Breast epithelium (tissue), 4 donors: ENCODE measurements around the gene VAC14. TPM values are rescaled to one million over a fixed set of nuclear protein-coding genes. Genes with fewer than 3 reads are reported as not detected.
A peak's percentile ranks its signal among the peaks of the same experiment; 100 is the strongest.

Experiments
- DNase-seq, 2 donors: peaks; one replicate each; pipeline ENCODE4 v3.0.0-alpha.2; 2019; ENCODE audit warnings: low spot score in 2 of 2
- H3K27ac ChIP-seq, 2 donors: fragments of 200-600 bp; sonication (generic) in 1 of 2; one replicate each; pipeline ENCODE4 v1.5.1; 2016 to 2019; ENCODE audit warnings: mild to moderate bottlenecking in 1 of 2
- H3K27me3 ChIP-seq, 2 donors: fragments of 200-600 bp; sonication (generic) in 1 of 2; one replicate each; pipeline versions ENCODE4 v1.5.1 to v1.6.0; 2017 to 2019; ENCODE audit warnings: control low read depth in 1 of 2, mild to moderate bottlenecking in 1 of 2
- H3K36me3 ChIP-seq: fragments of 200-600 bp; one replicate; pipeline ENCODE4 v1.5.1; 2019
- H3K4me1 ChIP-seq, 2 donors: fragments of 200-600 bp; sonication (generic); one replicate each; pipeline ENCODE4 v1.5.1; 2016 to 2019; ENCODE audit warnings: control low read depth in 1 of 2
- H3K4me3 ChIP-seq, 3 donors: fragments of 200-600 bp; sonication (generic); 1 replicate in 2 of 3; 2 replicates in 1 of 3; pipeline ENCODE4 v1.5.1; 2016 to 2019; ENCODE audit warnings: mild to moderate bottlenecking in 3 of 3, moderate library complexity in 2 of 3
- H3K9me3 ChIP-seq, 2 donors: fragments of 200-600 bp; sonication (generic) in 1 of 2; one replicate each; pipeline ENCODE4 v1.5.1; 2016 to 2019; ENCODE audit warnings: control low read depth in 1 of 2
- POLR2A ChIP-seq: fragments of 450-650 bp; IDR thresholded peaks from one replicate; pipeline ENCODE4 v1.6.1; 2016; ENCODE audit warnings: antibody characterized with exemption, mild to moderate bottlenecking, moderate library complexity
- POLR2AphosphoS5 ChIP-seq, 3 donors: sonication (generic); formaldehyde crosslinking; IDR thresholded peaks; one replicate each; pipeline ENCODE4 v1.6.1; 2017; ENCODE audit warnings: antibody characterized with exemption in 3 of 3
- intact Hi-C: fragments of 100-400 bp; cut with DNase I; formaldehyde crosslinking; loops from one replicate; pipeline ENCODE4 v1.15.1; 2023; ENCODE audit warnings: low total_unique reads
- total RNA-seq, 3 donors: library from RNA; depleted of rRNA; stranded (reverse); fragments of >200 nt; gene quantifications; one replicate each; pipeline ENCODE4 v1.1.0, GENCODE V29; 2016
- TF ChIP-seq, protein P1 (sequence below), 3 donors: fragments of 450-650 bp; IDR thresholded peaks; one replicate each; pipeline ENCODE4 v1.5.1; 2016 to 2017; ENCODE audit warnings: antibody characterized with exemption in 3 of 3, mild to moderate bottlenecking in 3 of 3, moderate library complexity in 3 of 3

VAC14 gene
- total RNA-seq, 3 donors from 2014 or later = 26.7 to 29.4 (median 28.5) TPM

DNA sequence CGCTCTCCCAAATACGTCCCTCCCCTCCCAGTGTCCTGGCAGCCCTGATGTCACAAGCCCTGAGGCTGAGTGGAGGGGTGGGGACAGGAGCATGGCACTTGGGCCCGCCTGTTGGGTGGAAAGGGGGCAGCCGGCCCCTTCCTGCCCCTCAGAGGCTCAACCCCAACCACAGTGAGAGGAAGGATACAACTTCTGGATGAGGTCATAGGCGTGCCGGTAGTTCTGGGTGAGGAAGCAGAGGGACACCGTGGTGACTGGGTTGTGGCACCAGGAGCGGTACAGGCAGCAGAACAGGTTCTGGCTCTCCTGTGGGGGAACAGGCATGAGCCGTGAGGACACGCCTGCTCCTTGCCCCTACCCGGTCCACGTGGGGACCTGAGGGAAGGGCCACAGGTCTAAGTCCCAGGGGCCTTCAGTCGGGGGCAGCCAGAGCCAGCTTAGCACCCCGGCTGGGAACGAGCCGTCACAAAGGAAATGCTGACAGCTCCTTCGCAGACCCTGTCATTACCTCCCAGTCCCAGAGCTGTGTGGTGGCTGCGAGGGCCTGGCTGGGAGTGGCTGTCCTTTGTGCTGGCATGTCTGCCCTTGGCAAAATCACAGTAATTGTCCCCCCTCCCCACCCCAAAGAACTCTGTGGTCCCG, 103.9 kb downstream of the VAC14 start:
- peak overlapping the region; percentile 96 for H3K27ac ChIP-seq
- H3K4me1 ChIP-seq = peaks cover 41 to 63% of the 10 kb centered on the region in 2 donors
- DNase-seq = peak; percentile 81 to 90
- intact Hi-C loops = no loop called here
- no peaks in the 10 kb centered on the region for H3K36me3 ChIP-seq
- TF ChIP-seq POLR2A (no peak), POLR2AphosphoS5 (IDR thresholded peaks at IDR 0.05) (peak in 2 of 3 donors; percentile 36 to 62)
- peak overlapping the region in 1 of 3 donors; percentile 4 for H3K4me3 ChIP-seq
- H3K9me3 ChIP-seq = no peaks in the 10 kb centered on the region
- H3K27me3 ChIP-seq = no peaks in the 10 kb centered on the region

DNA sequence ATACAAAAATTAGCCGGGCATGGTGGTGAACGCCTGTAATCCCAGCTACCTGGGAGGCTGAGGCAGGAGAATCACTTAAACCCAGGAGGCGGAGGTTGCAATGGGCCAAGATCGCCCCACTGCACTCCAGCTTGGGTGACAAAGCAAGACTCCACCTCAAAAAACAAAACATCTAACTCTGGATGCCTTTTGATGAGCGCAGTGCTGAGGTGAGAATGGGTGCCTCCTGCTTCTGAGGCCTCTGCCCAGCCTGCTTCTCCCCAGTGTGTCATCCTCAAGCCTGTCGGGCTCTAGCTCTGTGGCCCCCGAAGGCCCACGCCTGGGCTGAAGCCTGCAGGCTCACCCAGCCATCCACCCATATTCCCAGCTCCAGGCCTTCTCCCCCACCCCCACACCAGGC, 104.6 kb downstream of the VAC14 start:
- Histone ChIP-seq H3K4me3 (no peak overlapping the region), H3K4me1 (peaks cover 42 to 63% of the 10 kb centered on the region in 2 donors), H3K27me3 (no peaks in the 10 kb centered on the region), H3K27ac (peak overlapping the region; percentile 96), H3K9me3 (no peaks in the 10 kb centered on the region), H3K36me3 (no peaks in the 10 kb centered on the region)
- DNase-seq = no peak
- intact Hi-C loops = no loop called here
- TF ChIP-seq POLR2AphosphoS5 (IDR thresholded peaks at IDR 0.05) (no peak), POLR2A (no peak)
- TF ChIP-seq, protein P1, sequence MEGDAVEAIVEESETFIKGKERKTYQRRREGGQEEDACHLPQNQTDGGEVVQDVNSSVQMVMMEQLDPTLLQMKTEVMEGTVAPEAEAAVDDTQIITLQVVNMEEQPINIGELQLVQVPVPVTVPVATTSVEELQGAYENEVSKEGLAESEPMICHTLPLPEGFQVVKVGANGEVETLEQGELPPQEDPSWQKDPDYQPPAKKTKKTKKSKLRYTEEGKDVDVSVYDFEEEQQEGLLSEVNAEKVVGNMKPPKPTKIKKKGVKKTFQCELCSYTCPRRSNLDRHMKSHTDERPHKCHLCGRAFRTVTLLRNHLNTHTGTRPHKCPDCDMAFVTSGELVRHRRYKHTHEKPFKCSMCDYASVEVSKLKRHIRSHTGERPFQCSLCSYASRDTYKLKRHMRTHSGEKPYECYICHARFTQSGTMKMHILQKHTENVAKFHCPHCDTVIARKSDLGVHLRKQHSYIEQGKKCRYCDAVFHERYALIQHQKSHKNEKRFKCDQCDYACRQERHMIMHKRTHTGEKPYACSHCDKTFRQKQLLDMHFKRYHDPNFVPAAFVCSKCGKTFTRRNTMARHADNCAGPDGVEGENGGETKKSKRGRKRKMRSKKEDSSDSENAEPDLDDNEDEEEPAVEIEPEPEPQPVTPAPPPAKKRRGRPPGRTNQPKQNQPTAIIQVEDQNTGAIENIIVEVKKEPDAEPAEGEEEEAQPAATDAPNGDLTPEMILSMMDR (IDR thresholded peaks at IDR 0.05) = no peak

DNA sequence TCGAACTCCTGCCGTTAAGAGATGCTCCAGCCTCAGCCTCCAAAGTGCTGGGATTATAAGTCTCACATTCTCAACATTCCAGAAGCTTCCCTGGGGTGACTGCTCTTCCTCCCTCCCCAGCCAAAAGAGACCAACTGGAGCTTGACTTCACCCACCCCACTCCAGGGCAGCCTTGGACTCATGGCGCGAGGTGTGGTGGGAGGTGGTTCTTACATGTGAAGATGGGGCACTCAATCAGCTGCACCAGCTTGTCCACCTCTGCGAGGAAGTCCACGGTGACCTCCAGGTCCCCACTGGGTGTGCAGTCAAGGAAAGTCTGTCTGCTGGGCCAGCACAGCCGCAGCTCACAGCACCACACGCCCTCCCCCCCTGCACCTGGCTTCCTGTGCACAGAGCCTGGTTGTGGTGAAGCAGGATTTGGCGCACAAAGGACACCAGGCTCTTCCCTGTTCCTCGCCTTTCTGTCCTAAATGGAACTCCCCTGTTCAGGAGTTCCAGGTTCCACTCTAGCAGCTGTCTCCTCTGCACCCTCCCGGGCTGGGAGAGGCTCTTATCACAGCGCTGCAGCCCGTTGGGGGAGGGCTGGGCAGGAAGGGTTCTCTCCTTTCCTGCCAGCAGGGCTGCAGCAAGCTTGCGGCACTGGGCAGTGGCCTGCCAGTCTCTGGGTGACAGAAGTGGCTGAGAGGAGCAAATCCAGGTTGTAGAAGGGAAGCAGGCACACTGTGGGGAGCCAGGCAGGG, 105.5 kb downstream of the VAC14 start:
- H3K27ac ChIP-seq = peak overlapping the region; percentile 96
- no peaks in the 10 kb centered on the region for H3K36me3 ChIP-seq
- peaks cover 36 to 58% of the 10 kb centered on the region in 2 donors for H3K4me1 ChIP-seq
- no peaks in the 10 kb centered on the region for H3K9me3 ChIP-seq
- H3K4me3 ChIP-seq = no peak overlapping the region
- no peaks in the 10 kb centered on the region for H3K27me3 ChIP-seq
- intact Hi-C loops = no loop called here
- DNase-seq = no peak
- TF ChIP-seq, protein P1 (IDR thresholded peaks at IDR 0.05) = peak in 1 of 3 donors; percentile 27
- TF ChIP-seq POLR2AphosphoS5 (IDR thresholded peaks at IDR 0.05) = no peak

DNA sequence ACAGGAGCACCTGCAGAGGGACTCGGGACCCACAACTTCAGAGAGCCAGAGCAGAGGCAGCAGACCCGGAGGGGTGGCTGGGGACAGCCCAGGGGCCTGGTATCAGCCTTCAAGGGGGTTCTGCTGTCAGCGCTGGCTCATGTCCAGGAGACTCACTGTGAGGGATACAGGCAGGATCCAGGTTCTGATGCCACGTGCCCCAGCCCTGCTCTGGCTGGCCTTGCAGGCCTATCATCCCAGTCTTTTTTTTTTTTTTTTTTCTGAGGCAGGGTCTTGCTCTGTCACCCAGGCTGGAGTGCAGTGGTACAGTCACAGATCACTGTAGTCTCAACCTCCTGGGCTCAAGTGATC, 106.1 kb downstream of the VAC14 start:
- H3K9me3 ChIP-seq = no peaks in the 10 kb centered on the region
- DNase-seq = no peak
- TF ChIP-seq POLR2A = no peak
- TF ChIP-seq, protein P1 (IDR thresholded peaks at IDR 0.05) = no peak
- TF ChIP-seq POLR2AphosphoS5 (IDR thresholded peaks at IDR 0.05) = no peak
- H3K36me3 ChIP-seq = no peaks in the 10 kb centered on the region
- no peak overlapping the region for H3K4me3 ChIP-seq
- H3K27ac ChIP-seq = peak overlapping the region; percentile 93 to 96
- H3K27me3 ChIP-seq = no peaks in the 10 kb centered on the region
- intact Hi-C loops = no loop called here
- H3K4me1 ChIP-seq = peaks cover 33 to 54% of the 10 kb centered on the region in 2 donors

DNA sequence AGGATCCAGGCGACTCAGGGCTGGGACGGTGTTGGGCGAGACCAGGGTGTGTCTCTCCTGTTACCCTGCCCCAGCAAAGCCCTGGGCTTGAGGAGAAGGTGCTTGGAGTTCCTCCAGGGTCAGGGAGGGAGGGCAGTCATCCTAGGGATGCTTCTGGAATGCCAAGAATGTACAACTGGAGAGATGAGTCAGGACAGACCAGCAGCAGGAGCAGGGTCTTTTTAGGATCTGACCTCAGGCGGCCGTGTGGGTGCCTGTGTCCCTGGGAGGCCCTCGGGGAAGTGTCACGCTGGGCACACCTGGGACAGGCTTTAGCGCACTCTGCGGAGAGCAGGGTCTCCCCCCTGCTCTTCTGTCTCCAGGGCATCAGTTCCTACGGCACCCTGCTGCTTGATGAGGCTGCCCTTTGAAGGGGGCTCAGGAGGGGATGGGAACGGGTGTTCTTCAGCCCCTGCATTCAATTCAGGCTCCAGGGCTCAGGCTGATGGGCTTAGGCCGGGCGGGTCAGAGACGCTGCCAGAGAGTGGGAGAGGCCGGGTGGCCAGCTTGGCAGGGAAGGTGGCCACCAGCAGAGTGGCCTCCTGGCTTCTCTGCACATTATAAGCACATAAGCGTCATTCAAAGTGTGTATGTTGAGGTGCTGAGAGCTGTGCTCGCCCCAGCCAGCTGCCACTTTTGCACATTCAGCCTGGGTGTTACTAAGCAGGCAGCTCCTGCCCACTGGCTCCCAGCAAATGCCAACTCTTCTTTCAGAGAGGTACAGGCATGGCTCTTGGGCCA, 106.7 kb downstream of the VAC14 start:
- Histone ChIP-seq H3K4me3 (no peak overlapping the region), H3K4me1 (peaks cover 33 to 51% of the 10 kb centered on the region in 2 donors), H3K27me3 (no peaks in the 10 kb centered on the region), H3K9me3 (no peaks in the 10 kb centered on the region), H3K27ac (peak overlapping the region; percentile 93 to 96), H3K36me3 (no peaks in the 10 kb centered on the region)
- intact Hi-C loops = no loop called here
- TF ChIP-seq, protein P1 (IDR thresholded peaks at IDR 0.05) = no peak
- peak in 1 of 3 donors; percentile 13 for TF ChIP-seq POLR2AphosphoS5 (IDR thresholded peaks at IDR 0.05)
- no peak for DNase-seq
